Esophagus (tissue), 2 donors: Measurements from ENCODE around the gene SLC22A23. TPM values are rescaled to one million over a fixed set of nuclear protein-coding genes. Genes with fewer than 3 reads are reported as not detected.

Source experiments
- H3K27ac ChIP-seq, 2 donors: one replicate each; pipeline ENCODE4 v1.5.1; 2013; ENCODE audit warnings: low read depth in 2 of 2, mild to moderate bottlenecking in 2 of 2, inconsistent platforms in 1 of 2, low read length in 1 of 2, moderate library complexity in 1 of 2
- H3K27me3 ChIP-seq, 2 donors: one replicate each; pipeline ENCODE4 v1.6.1; 2013; ENCODE audit warnings: low read length in 2 of 2, control low read depth in 1 of 2, mild to moderate bottlenecking in 1 of 2; ENCODE audit not compliant: insufficient read depth in 2 of 2, control insufficient read depth in 1 of 2
- H3K36me3 ChIP-seq, 2 donors: one replicate each; pipeline ENCODE4 v1.6.1; 2013; ENCODE audit warnings: low read length in 1 of 2; ENCODE audit not compliant: control insufficient read depth in 2 of 2, insufficient read depth in 2 of 2
- H3K4me1 ChIP-seq, 2 donors: one replicate each; pipeline ENCODE4 v1.6.1; 2013; ENCODE audit warnings: low read length in 1 of 2; ENCODE audit not compliant: control insufficient read depth in 2 of 2, insufficient read depth in 2 of 2
- H3K4me3 ChIP-seq, 2 donors: one replicate each; pipeline ENCODE4 v1.5.1; 2013; ENCODE audit warnings: low read length in 2 of 2, mild to moderate bottlenecking in 2 of 2, low read depth in 1 of 2, moderate library complexity in 1 of 2
- H3K9me3 ChIP-seq, 2 donors: one replicate each; pipeline ENCODE4 v1.6.1; 2013; ENCODE audit warnings: mild to moderate bottlenecking in 2 of 2, low read depth in 1 of 2, low read length in 1 of 2, moderate library complexity in 1 of 2; ENCODE audit not compliant: control insufficient read depth in 2 of 2, insufficient read depth in 1 of 2
- WGBS, 2 donors: extraction: QIAGEN DNeasy Blood & Tissue Kit; methylation state at CpG; one replicate each; pipeline ENCODE4 v1.1.7; 2013; 5-methylcytosine and 5-hydroxymethylcytosine counted together
- polyA plus RNA-seq, 2 donors: library from polyadenylated mRNA; stranded (reverse); fragments of 200-250 nt; gene quantifications; one replicate each; pipeline ENCODE4 v1.2.3, GENCODE V29; 2013
- donor health status: healthy with polysubstance abuse.
- donor health status: Bipolar disorder and iron deficiency.

The SLC22A23 gene
- polyA plus RNA-seq, 2 donors, result 12.5 to 15.4 TPM

- 52 to 68% methylated on average over 17 of the region's 17 CpGs for WGBS, 2 donors
- peaks cover 2 to 20% of the 10 kb centered on the region in 2 donors for H3K4me1 ChIP-seq
These were observed 79.1 kb downstream of the SLC22A23 start for GRCh38 chr6:3377536-3378397.

DNA sequence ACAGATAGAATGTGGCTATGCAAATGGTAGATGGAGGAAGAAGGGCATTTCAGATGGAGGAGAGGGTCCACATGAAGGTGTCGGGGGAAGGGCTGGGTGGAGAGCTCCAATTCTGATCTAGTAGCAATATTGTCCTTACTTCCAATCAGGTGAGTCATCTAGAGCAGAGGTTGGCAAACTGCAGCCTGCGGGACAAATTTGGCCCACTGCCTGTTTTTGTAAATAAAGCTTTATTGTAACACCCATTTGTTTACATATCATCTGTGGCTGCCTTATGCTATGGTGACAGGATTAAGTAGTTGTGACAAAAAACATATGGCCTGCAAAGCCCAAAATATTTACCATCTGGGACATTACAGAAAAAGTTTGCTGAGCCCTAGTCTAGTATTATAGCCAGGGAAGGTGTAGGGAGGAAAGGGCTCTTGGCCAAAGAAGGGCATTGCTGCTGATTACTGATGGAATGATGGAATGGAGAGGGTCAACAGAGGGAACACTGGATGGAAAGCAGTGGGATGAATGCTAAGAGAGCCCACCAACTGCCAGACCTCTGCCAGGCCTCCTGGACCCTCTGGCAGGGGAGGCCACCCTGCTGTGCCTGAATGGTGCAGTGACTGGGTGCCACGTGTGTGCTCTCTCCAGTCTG is 79.8 kb downstream of the SLC22A23 start:
- WGBS, 2 donors, result 66 to 76% methylated on average over 3 of the region's 3 CpGs
- H3K9me3 ChIP-seq, result no peaks in the 10 kb centered on the region
- peak overlapping the region; percentile 24 to 81 for H3K27ac ChIP-seq
- no peak overlapping the region for H3K4me3 ChIP-seq
- no peaks in the 10 kb centered on the region for H3K27me3 ChIP-seq
- peaks cover 5 to 23% of the 10 kb centered on the region in 2 donors for H3K4me1 ChIP-seq
- peaks cover 0 to 8% of the 10 kb centered on the region in 2 donors for H3K36me3 ChIP-seq

More at GRCh38 chr6:3377536-3378397, 79.1 kb downstream of the SLC22A23 start:
- Histone ChIP-seq H3K27ac (peak overlapping the region; percentile 24 to 81), H3K4me3 (no peak overlapping the region), H3K27me3 (no peaks in the 10 kb centered on the region), H3K9me3 (no peaks in the 10 kb centered on the region), H3K36me3 (peaks cover 0 to 3% of the 10 kb centered on the region in 2 donors)

GRCh38 chr6:3376064-3376463 is 80.8 kb downstream of the SLC22A23 start:
- Histone ChIP-seq H3K36me3 (peaks cover 0 to 8% of the 10 kb centered on the region in 2 donors), H3K4me1 (peaks cover 5 to 18% of the 10 kb centered on the region in 2 donors), H3K27me3 (no peaks in the 10 kb centered on the region), H3K4me3 (no peak overlapping the region), H3K9me3 (no peaks in the 10 kb centered on the region), H3K27ac (no peak overlapping the region)
- WGBS, 2 donors, result 78 to 84% methylated on average over 8 of the region's 8 CpGs

DNA sequence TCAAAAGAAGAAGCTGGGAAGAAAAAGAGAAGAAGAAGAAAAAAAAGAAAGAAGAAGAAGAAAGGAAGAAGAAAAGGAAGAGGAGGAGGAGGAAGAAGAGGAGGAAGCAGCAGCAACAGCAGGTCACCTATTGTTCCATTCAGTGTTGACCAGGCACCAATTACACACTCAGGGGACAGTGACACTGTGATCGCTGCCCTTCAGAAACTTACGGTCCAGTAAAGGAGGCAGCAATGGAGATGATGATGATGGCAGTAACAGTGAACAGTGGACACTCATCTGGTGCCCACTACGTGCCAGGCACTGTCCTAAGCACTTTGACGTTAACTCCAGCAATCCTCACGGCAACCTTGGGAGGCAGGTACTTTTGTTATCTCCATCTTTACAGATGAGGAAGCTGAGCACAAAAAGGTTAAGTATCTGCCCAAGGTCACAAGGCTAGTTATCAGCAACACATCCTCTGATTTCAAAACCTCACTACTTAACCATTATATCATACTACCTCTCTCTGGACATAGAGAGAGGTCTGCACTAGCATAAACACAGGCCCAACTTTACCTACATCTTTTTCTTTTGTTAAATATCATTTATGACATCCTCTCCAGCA is 83.2 kb downstream of the SLC22A23 start:
- Histone ChIP-seq H3K27ac (no peak overlapping the region), H3K4me3 (no peak overlapping the region), H3K27me3 (no peaks in the 10 kb centered on the region), H3K4me1 (peaks cover 9 to 17% of the 10 kb centered on the region in 2 donors), H3K9me3 (no peaks in the 10 kb centered on the region), H3K36me3 (peaks cover 0 to 8% of the 10 kb centered on the region in 2 donors)
- 90 to 94% methylated on average over 5 of the region's 5 CpGs for WGBS, 2 donors

GRCh38 chr6:3372912-3373554 is 83.8 kb downstream of the SLC22A23 start:
- Histone ChIP-seq H3K4me1 (peaks cover 9 to 16% of the 10 kb centered on the region in 2 donors), H3K27ac (no peak overlapping the region), H3K9me3 (no peaks in the 10 kb centered on the region), H3K27me3 (no peaks in the 10 kb centered on the region), H3K4me3 (no peak overlapping the region), H3K36me3 (peaks cover 0 to 8% of the 10 kb centered on the region in 2 donors)
- WGBS, 2 donors, result 74 to 75% methylated on average over 6 of the region's 6 CpGs

DNA sequence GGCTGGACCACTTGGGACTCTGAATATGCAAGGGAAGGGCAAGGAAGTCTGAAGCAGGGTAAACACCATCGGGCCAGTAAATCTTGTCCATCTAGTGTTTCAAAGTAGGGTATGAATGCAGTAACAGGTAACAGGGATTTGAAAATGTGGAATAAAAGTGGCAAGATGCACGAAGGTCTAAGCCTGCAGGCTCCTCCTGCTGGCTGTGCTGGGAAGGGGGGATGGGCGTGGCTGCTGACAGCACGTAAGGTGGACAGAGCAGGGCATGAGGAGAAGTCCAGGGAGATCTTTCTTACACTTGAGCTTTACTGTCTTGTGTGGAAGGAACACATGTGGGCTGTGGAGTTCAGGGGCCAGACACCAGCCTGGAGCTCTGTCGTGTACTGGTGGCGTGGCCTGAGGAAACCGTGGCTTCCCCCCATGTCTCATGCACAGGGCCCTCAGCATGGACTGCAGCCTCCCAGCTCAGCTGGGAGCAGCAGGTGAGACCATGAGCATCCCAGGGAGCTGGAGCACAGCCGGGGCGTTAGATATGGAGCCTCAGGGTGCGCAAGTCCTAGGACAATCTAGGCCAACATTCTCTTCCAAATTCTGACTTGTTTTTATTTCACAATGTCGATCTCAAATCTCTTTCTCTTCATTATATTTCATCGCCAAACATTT is 84.5 kb downstream of the SLC22A23 start:
- H3K4me3 ChIP-seq, result no peak overlapping the region
- H3K9me3 ChIP-seq, result no peaks in the 10 kb centered on the region
- no peaks in the 10 kb centered on the region for H3K27me3 ChIP-seq
- peaks cover 0 to 8% of the 10 kb centered on the region in 2 donors for H3K36me3 ChIP-seq
- no peak overlapping the region for H3K27ac ChIP-seq
- WGBS, 2 donors, result 79 to 80% methylated on average over 12 of the region's 12 CpGs
- H3K4me1 ChIP-seq, result peaks cover 9 to 10% of the 10 kb centered on the region in 2 donors

DNA sequence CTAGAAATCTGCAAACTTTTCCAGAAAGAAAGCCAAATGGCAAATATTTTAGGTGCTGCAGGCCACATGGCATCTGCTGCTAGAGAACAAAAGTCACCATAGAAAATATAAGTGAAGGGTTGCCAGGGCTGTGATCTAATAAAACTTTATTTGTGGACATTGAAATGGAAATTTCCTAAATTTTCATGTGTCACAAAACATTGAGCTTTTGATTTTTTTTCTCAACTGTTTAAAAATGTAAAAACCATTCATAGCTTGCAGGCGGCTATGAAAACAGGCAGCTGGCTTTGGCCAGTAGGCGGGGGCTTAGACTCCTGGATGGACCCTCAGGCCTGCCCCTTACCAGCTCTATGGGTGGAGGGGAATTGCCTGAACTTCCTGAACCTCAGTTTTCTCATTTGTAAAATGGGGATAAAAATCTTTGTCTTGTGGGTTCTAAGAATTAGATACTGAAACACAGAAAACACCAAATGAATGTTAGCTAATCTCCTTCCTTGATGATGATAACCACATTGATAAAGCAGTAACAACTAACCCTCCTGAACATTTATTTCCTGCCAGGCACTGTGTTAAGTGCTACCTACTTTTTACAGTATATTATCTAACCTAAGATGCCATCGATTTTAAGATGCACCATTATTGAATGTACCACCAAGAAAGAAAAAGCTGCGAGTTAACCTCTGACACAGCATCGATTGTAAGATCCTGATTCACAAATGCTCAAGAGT is 85.5 kb downstream of the SLC22A23 start:
- no peaks in the 10 kb centered on the region for H3K27me3 ChIP-seq
- peaks cover 0 to 8% of the 10 kb centered on the region in 2 donors for H3K36me3 ChIP-seq
- no peak overlapping the region for H3K4me3 ChIP-seq
- 90 to 92% methylated on average over 5 of the region's 5 CpGs for WGBS, 2 donors
- H3K4me1 ChIP-seq, result peaks cover 9% of the 10 kb centered on the region in 2 donors
- no peak overlapping the region for H3K27ac ChIP-seq
- no peaks in the 10 kb centered on the region for H3K9me3 ChIP-seq

DNA sequence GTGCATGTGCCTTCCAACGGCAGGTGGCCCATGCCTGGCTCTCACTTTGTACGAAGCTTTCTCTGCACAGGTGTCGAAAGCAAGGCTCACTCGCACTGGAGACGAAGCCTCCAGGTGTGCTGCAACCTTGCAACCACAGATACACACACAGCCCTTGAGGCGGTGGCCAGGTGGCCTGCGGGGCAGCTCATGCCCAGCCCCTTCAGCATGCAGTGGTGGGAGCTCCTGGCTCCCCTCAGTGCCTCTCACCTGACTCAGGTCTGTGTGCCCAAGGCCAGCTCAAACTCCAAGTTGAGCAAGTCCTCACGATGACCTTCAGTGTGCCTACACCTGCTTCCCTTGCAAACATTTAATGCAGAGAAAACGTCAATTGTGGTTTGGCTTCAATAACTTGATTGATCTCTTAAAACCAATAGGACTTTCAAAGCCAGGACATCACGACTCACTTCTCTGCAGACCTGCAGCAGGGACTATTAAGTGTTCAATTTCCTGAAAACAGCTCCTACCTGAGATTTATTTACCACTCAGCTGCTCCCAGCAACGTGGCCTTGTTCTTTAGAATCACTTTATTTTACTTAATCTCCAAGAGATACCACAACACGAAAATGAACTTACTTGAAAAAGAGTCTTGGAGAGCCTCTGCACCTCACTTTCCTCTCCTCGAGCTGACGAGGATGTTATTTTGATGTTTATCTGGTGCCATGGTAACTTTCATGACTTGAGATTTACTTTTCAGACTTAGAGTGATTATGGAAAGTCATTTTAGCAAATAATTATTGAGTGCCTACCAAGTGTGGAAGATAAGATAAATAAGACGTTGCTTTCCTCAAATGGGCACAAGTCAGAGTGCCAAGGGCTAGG is 86.3 kb downstream of the SLC22A23 start:
- peaks cover 0 to 8% of the 10 kb centered on the region in 2 donors for H3K36me3 ChIP-seq
- H3K9me3 ChIP-seq, result no peaks in the 10 kb centered on the region
- 43 to 47% methylated on average over 15 of the region's 15 CpGs for WGBS, 2 donors
- peaks cover 9% of the 10 kb centered on the region in 2 donors for H3K4me1 ChIP-seq
- H3K4me3 ChIP-seq, result no peak overlapping the region
- no peaks in the 10 kb centered on the region for H3K27me3 ChIP-seq
- H3K27ac ChIP-seq, result peak overlapping the region in 1 of 2 donors; percentile 39
